ENCODE measurements around the gene BNIPL. TPM values are rescaled to one million over a fixed set of nuclear protein-coding genes. Genes with fewer than 3 reads are reported as not detected.

Gene BNIPL
- total and polyA plus RNA-seq, 2 of the 13 experiments (the other 11 are each of a cell fraction or from before 2014, with no cell fraction given) = 0.40 to 1.1 TPM

GRCh38 chr1:151012684-151013471 is 23.5 kb upstream of the BNIPL start (continued):
- TF ChIP-seq, protein P1, sequence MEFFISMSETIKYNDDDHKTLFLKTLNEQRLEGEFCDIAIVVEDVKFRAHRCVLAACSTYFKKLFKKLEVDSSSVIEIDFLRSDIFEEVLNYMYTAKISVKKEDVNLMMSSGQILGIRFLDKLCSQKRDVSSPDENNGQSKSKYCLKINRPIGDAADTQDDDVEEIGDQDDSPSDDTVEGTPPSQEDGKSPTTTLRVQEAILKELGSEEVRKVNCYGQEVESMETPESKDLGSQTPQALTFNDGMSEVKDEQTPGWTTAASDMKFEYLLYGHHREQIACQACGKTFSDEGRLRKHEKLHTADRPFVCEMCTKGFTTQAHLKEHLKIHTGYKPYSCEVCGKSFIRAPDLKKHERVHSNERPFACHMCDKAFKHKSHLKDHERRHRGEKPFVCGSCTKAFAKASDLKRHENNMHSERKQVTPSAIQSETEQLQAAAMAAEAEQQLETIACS (CRISPR knock-in tag; IDR thresholded peaks at IDR 0.05) = no peak
- peak; percentile 25; the same call in 1 of the 2 replicates for TF ChIP-seq ZNF800 (CRISPR knock-in tag; IDR thresholded peaks at IDR 0.05)
- TF ChIP-seq ZNF7 (CRISPR knock-in tag; IDR thresholded peaks at IDR 0.05) = no peak
- no peak for TF ChIP-seq HNRNPL (IDR thresholded peaks at IDR 0.05; ENCODE audit: low read depth, low read length)
- peak; percentile 34; the same call in 1 of the 2 replicates for TF ChIP-seq ZNF614 (CRISPR knock-in tag; IDR thresholded peaks at IDR 0.05; ENCODE audit: borderline replicate concordance)
- peak; percentile 33; the same call in 1 of the 2 replicates for TF ChIP-seq ZNF556 (CRISPR knock-in tag; IDR thresholded peaks at IDR 0.05; ENCODE audit: borderline replicate concordance)
- TF ChIP-seq ZNF33B (CRISPR knock-in tag; IDR thresholded peaks at IDR 0.05) = no peak
- no peak for TF ChIP-seq DZIP1 (CRISPR knock-in tag; IDR thresholded peaks at IDR 0.05)
- no peak for TF ChIP-seq ZNF790 (CRISPR knock-in tag; IDR thresholded peaks at IDR 0.05; ENCODE audit: borderline replicate concordance)
- TF ChIP-seq EZH2 (conservative IDR thresholded peaks at IDR 0.05; ENCODE audit: low read depth, low read length) = no peak
- TF ChIP-seq, protein P2, sequence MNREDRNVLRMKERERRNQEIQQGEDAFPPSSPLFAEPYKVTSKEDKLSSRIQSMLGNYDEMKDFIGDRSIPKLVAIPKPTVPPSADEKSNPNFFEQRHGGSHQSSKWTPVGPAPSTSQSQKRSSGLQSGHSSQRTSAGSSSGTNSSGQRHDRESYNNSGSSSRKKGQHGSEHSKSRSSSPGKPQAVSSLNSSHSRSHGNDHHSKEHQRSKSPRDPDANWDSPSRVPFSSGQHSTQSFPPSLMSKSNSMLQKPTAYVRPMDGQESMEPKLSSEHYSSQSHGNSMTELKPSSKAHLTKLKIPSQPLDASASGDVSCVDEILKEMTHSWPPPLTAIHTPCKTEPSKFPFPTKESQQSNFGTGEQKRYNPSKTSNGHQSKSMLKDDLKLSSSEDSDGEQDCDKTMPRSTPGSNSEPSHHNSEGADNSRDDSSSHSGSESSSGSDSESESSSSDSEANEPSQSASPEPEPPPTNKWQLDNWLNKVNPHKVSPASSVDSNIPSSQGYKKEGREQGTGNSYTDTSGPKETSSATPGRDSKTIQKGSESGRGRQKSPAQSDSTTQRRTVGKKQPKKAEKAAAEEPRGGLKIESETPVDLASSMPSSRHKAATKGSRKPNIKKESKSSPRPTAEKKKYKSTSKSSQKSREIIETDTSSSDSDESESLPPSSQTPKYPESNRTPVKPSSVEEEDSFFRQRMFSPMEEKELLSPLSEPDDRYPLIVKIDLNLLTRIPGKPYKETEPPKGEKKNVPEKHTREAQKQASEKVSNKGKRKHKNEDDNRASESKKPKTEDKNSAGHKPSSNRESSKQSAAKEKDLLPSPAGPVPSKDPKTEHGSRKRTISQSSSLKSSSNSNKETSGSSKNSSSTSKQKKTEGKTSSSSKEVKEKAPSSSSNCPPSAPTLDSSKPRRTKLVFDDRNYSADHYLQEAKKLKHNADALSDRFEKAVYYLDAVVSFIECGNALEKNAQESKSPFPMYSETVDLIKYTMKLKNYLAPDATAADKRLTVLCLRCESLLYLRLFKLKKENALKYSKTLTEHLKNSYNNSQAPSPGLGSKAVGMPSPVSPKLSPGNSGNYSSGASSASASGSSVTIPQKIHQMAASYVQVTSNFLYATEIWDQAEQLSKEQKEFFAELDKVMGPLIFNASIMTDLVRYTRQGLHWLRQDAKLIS (CRISPR knock-in tag; IDR thresholded peaks at IDR 0.05) = 0 out of 2 replicates have a peak, but pooled peaks have one; percentile 52
- TF ChIP-seq ASH2L (IDR thresholded peaks at IDR 0.05; ENCODE audit: insufficient read length, low read depth, low read length) = peak; percentile 86
- TF ChIP-seq PHF5A (CRISPR knock-in tag; IDR thresholded peaks at IDR 0.05; ENCODE audit: low read depth, unreplicated experiment) = no peak
- TF ChIP-seq REXO4 (CRISPR knock-in tag; IDR thresholded peaks at IDR 0.05; ENCODE audit: borderline replicate concordance) = no peak
- TF ChIP-seq ZBTB43 (CRISPR knock-in tag; conservative IDR thresholded peaks at IDR 0.05) = 0 out of 2 replicates have a peak, but pooled peaks have one; percentile 48
- no peak for TF ChIP-seq HES4 (CRISPR knock-in tag; IDR thresholded peaks at IDR 0.05; ENCODE audit: borderline replicate concordance)
- peak; percentile 86 for TF ChIP-seq HDAC1 (CRISPR knock-in tag; IDR thresholded peaks at IDR 0.05)
